Liver (tissue), 10 donors: ENCODE measurements around the gene TOM1L2. TPM values are rescaled to one million over a fixed set of nuclear protein-coding genes. Genes with fewer than 3 reads are reported as not detected.

Source experiments
- DNase-seq: peaks from one replicate; pipeline ENCODE4 v3.0.0-alpha.2; 2017; ENCODE audit warnings: low spot score
- H3K27ac ChIP-seq, 2 donors: one replicate each; pipeline ENCODE4 v1.7.0; 2013; ENCODE audit warnings: inconsistent platforms in 2 of 2, low read length in 2 of 2, control low read depth in 1 of 2, low read depth in 1 of 2, mild to moderate bottlenecking in 1 of 2
- H3K27me3 ChIP-seq, 4 donors: one replicate each; pipeline versions ENCODE4 v1.6.1 to v1.7.0; 2013; ENCODE audit warnings: low read length in 3 of 4, inconsistent platforms in 1 of 4, mild to moderate bottlenecking in 1 of 4, moderate library complexity in 1 of 4; ENCODE audit not compliant: control insufficient read depth in 4 of 4, insufficient read depth in 4 of 4
- H3K36me3 ChIP-seq, 4 donors: one replicate each; pipeline versions ENCODE4 v1.6.1 to v1.7.0; 2013; ENCODE audit warnings: low read length in 3 of 4, mild to moderate bottlenecking in 3 of 4, low read depth in 1 of 4, moderate library complexity in 1 of 4; ENCODE audit not compliant: control insufficient read depth in 4 of 4, insufficient read depth in 3 of 4
- H3K4me1 ChIP-seq, 4 donors: one replicate each; pipeline versions ENCODE4 v1.6.1 to v1.7.0; 2013; ENCODE audit warnings: low read length in 3 of 4, mild to moderate bottlenecking in 3 of 4, moderate library complexity in 1 of 4; ENCODE audit not compliant: control insufficient read depth in 4 of 4, insufficient read depth in 4 of 4
- H3K4me3 ChIP-seq, 3 donors: one replicate each; pipeline versions ENCODE4 v1.6.1 to v1.7.0; 2013; ENCODE audit warnings: low read length in 3 of 3, control low read depth in 1 of 3, low read depth in 1 of 3, mild to moderate bottlenecking in 1 of 3
- H3K9ac ChIP-seq, 2 donors: one replicate each; pipeline ENCODE4 v1.7.0; 2013; ENCODE audit warnings: low read length in 2 of 2, mild to moderate bottlenecking in 2 of 2, moderate library complexity in 2 of 2, control low read depth in 1 of 2, low read depth in 1 of 2
- H3K9me3 ChIP-seq, 4 donors: one replicate each; pipeline versions ENCODE4 v1.6.1 to v1.7.0; 2013; ENCODE audit warnings: low read length in 3 of 4; ENCODE audit not compliant: control insufficient read depth in 4 of 4
- EGR1 ChIP-seq, 2 donors: IDR thresholded peaks; 2 replicates each; pipeline ENCODE4 v1.6.1; 2016 to 2018; ENCODE audit warnings: antibody characterized with exemption in 2 of 2, low read depth in 2 of 2
- FOXA2 ChIP-seq: IDR thresholded peaks from 2 replicates; pipeline ENCODE4 v1.6.1; 2016; ENCODE audit warnings: antibody characterized with exemption
- GABPA ChIP-seq, 2 donors: IDR thresholded peaks in 1 of 2; conservative IDR thresholded peaks in 1 of 2; 2 replicates each; pipeline ENCODE4 v1.6.1; 2016; ENCODE audit warnings: antibody characterized with exemption in 2 of 2, mild to moderate bottlenecking in 1 of 2, moderate library complexity in 1 of 2
- HNF4A ChIP-seq, 2 donors: conservative IDR thresholded peaks; 2 replicates each; pipeline ENCODE4 v1.6.1; 2016; ENCODE audit warnings: antibody characterized with exemption in 2 of 2, mild to moderate bottlenecking in 2 of 2
- JUND ChIP-seq, 2 donors: IDR thresholded peaks; 2 replicates each; pipeline ENCODE4 v1.6.1; 2016; ENCODE audit warnings: antibody characterized with exemption in 2 of 2
- NR2F2 ChIP-seq: IDR thresholded peaks from 2 replicates; pipeline ENCODE4 v1.6.1; 2016; ENCODE audit warnings: antibody characterized with exemption
- RXRA ChIP-seq, 2 donors: IDR thresholded peaks; 2 replicates each; pipeline ENCODE4 v1.6.1; 2017 to 2018; ENCODE audit warnings: antibody characterized with exemption in 2 of 2, mild to moderate bottlenecking in 1 of 2
- SP1 ChIP-seq: IDR thresholded peaks from 2 replicates; pipeline ENCODE4 v1.6.1; 2018; ENCODE audit warnings: antibody characterized with exemption, mild to moderate bottlenecking
- TAF1 ChIP-seq: conservative IDR thresholded peaks from 2 replicates; pipeline ENCODE4 v1.6.1; 2016; ENCODE audit warnings: antibody characterized with exemption, mild to moderate bottlenecking
- YY1 ChIP-seq: IDR thresholded peaks from 2 replicates; pipeline ENCODE4 v1.6.1; 2016; ENCODE audit warnings: antibody characterized with exemption, mild to moderate bottlenecking
- WGBS: extraction: QIAGEN DNeasy Blood & Tissue Kit; methylation state at CpG from one replicate; pipeline ENCODE4 v1.1.7; 2013; 5-methylcytosine and 5-hydroxymethylcytosine counted together
- polyA plus RNA-seq, 2 donors: library from polyadenylated mRNA; stranded (reverse) in 1 of 2; unstranded in 1 of 2; fragments of 200-250 nt in 1 of 2; fragments of >200 nt in 1 of 2; fragmentation: Nextera tagmentation in 1 of 2; extraction: Ambion mirVana in 1 of 2; gene quantifications; one replicate each; pipeline versions ENCODE4 v1.2.1 to v1.2.3, GENCODE V29; 2013 to 2015
- small RNA-seq: library from RNA; depleted of rRNA; stranded (forward); fragments of <200 nt; gene quantifications from one replicate; pipeline ENCODE3, GENCODE V24; 2014
- total RNA-seq, 2 donors: library from RNA; depleted of rRNA; stranded (reverse); fragments of >200 nt; gene quantifications; one replicate each; pipeline ENCODE4 v1.2.3, GENCODE V29; 2014
- TF ChIP-seq, protein P1 (sequence below): IDR thresholded peaks from 2 replicates; pipeline ENCODE4 v1.6.1; 2016; ENCODE audit warnings: antibody characterized with exemption, mild to moderate bottlenecking
- TF ChIP-seq, protein P2 (sequence below): IDR thresholded peaks from 2 replicates; pipeline ENCODE4 v1.6.1; 2016; ENCODE audit warnings: antibody characterized with exemption
- TF ChIP-seq, protein P3 (sequence below): IDR thresholded peaks from 2 replicates; pipeline ENCODE4 v1.6.1; 2016; ENCODE audit warnings: antibody characterized with exemption
- donor health status: healthy.
- donor health status: healthy.
- donor health status: healthy.
- donor health status: healthy.
- donor health status: healthy.

Gene TOM1L2
- total and polyA plus RNA-seq, 4 donors, result 5.0 to 24.0 (median 9.3) TPM

DNA sequence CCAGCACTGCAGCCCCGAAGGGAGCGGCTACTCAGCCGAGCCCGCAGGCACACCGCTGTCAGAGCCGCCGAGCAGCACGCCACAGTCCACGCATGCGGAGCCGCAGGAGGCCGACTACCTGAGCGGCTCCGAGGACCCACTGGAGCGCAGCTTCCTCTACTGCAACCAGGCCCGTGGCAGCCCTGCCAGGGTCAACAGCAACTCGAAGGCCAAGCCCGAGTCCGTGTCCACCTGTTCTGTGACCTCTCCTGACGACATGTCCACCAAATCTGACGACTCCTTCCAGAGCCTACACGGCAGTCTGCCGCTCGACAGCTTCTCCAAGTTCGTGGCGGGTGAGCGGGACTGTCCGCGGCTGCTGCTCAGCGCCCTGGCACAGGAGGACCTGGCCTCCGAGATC is 177.8 kb downstream of the TOM1L2 start:
- TF ChIP-seq FOXA2 (no peak), HNF4A (conservative IDR thresholded peaks at IDR 0.05) (no peak), RXRA (IDR thresholded peaks at IDR 0.05) (no peak), GABPA (IDR thresholded peaks at IDR 0.05 in 1 of 2, conservative IDR thresholded peaks at IDR 0.05 in 1 of 2) (no peak), NR2F2 (no peak), TAF1 (no peak), JUND (IDR thresholded peaks at IDR 0.05) (no peak), SP1 (no peak), EGR1 (IDR thresholded peaks at IDR 0.05; ENCODE audit: low read depth in 2 of 2) (no peak), YY1 (no peak)
- TF ChIP-seq, protein P1, sequence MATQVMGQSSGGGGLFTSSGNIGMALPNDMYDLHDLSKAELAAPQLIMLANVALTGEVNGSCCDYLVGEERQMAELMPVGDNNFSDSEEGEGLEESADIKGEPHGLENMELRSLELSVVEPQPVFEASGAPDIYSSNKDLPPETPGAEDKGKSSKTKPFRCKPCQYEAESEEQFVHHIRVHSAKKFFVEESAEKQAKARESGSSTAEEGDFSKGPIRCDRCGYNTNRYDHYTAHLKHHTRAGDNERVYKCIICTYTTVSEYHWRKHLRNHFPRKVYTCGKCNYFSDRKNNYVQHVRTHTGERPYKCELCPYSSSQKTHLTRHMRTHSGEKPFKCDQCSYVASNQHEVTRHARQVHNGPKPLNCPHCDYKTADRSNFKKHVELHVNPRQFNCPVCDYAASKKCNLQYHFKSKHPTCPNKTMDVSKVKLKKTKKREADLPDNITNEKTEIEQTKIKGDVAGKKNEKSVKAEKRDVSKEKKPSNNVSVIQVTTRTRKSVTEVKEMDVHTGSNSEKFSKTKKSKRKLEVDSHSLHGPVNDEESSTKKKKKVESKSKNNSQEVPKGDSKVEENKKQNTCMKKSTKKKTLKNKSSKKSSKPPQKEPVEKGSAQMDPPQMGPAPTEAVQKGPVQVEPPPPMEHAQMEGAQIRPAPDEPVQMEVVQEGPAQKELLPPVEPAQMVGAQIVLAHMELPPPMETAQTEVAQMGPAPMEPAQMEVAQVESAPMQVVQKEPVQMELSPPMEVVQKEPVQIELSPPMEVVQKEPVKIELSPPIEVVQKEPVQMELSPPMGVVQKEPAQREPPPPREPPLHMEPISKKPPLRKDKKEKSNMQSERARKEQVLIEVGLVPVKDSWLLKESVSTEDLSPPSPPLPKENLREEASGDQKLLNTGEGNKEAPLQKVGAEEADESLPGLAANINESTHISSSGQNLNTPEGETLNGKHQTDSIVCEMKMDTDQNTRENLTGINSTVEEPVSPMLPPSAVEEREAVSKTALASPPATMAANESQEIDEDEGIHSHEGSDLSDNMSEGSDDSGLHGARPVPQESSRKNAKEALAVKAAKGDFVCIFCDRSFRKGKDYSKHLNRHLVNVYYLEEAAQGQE, result no peak
- TF ChIP-seq, protein P2, sequence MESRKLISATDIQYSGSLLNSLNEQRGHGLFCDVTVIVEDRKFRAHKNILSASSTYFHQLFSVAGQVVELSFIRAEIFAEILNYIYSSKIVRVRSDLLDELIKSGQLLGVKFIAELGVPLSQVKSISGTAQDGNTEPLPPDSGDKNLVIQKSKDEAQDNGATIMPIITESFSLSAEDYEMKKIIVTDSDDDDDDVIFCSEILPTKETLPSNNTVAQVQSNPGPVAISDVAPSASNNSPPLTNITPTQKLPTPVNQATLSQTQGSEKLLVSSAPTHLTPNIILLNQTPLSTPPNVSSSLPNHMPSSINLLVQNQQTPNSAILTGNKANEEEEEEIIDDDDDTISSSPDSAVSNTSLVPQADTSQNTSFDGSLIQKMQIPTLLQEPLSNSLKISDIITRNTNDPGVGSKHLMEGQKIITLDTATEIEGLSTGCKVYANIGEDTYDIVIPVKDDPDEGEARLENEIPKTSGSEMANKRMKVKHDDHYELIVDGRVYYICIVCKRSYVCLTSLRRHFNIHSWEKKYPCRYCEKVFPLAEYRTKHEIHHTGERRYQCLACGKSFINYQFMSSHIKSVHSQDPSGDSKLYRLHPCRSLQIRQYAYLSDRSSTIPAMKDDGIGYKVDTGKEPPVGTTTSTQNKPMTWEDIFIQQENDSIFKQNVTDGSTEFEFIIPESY, result no peak
- TF ChIP-seq, protein P3, sequence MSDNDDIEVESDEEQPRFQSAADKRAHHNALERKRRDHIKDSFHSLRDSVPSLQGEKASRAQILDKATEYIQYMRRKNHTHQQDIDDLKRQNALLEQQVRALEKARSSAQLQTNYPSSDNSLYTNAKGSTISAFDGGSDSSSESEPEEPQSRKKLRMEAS, result no peak
- no peaks in the 10 kb centered on the region for H3K27me3 ChIP-seq
- H3K9me3 ChIP-seq, result no peaks in the 10 kb centered on the region
- H3K4me3 ChIP-seq, result no peak overlapping the region
- peaks cover 0 to 25% (median 4%) of the 10 kb centered on the region in 4 donors for H3K36me3 ChIP-seq
- peaks cover 0 to 12% (median 4%) of the 10 kb centered on the region in 4 donors for H3K4me1 ChIP-seq
- no peak overlapping the region for H3K9ac ChIP-seq
- DNase-seq, result no peak
- WGBS, result 96% methylated on average over 31 of the region's 31 CpGs
- H3K27ac ChIP-seq, result no peak overlapping the region

Small RNAs within 50 kb of the gene (small RNA-seq; reads per million reads assigned to genes)
- gene MIR33B (5.2 reads per million, percentile 92 among the genes with 10 or more reads in this experiment), gene MIR6777 (0.38 reads per million, percentile 41 among the genes with 10 or more reads in this experiment)

Other genes starting within 250 kb of the TOM1L2 start
- gene SREBF1, start 135.4 kb downstream of the TOM1L2 start, total RNA-seq, result 100 to 1,000 TPM in 1 of 2 donors, 10 to 100 TPM in 1; 66.8 to 133 TPM
- 100 to 1,000 TPM in 1 of 2 donors, 10 to 100 TPM in 1; 74.0 to 127 TPM for gene SREBF1, start 135.4 kb downstream of the TOM1L2 start, polyA plus RNA-seq
- gene DRC3, start 462 bp upstream of the TOM1L2 start, total RNA-seq, result 1 to 10 TPM in 1 of 2 donors, under 1 TPM in 1; 0.61 to 1.5 TPM
- gene DRC3, start 462 bp upstream of the TOM1L2 start, polyA plus RNA-seq, result 1 to 10 TPM in 1 of 2 donors, under 1 TPM in 1; 0.72 to 1.5 TPM
- gene ATPAF2, start 66.8 kb upstream of the TOM1L2 start, total RNA-seq, result 10 to 100 TPM; 12.9 to 14.4 TPM
- gene ATPAF2, start 66.8 kb upstream of the TOM1L2 start, polyA plus RNA-seq, result 10 to 100 TPM; 19.1 to 20.1 TPM
- 1 to 10 TPM; 4.4 to 4.9 TPM for gene GID4, start 67.0 kb upstream of the TOM1L2 start, total RNA-seq
- gene GID4, start 67.0 kb upstream of the TOM1L2 start, polyA plus RNA-seq, result 1 to 10 TPM; 1.7 to 3.0 TPM
- gene DRG2, start 115.5 kb upstream of the TOM1L2 start, total RNA-seq, result 10 to 100 TPM; 10.9 to 24.9 TPM
- gene DRG2, start 115.5 kb upstream of the TOM1L2 start, polyA plus RNA-seq, result 10 to 100 TPM; 17.0 to 20.2 TPM
- gene MYO15A, start 136.4 kb upstream of the TOM1L2 start, total RNA-seq, result 1 to 10 TPM in 1 of 2 donors, under 1 TPM in 1; 0.84 to 2.9 TPM
- gene MYO15A, start 136.4 kb upstream of the TOM1L2 start, polyA plus RNA-seq, result 1 to 10 TPM in 1 of 2 donors, under 1 TPM in 1; 0.15 to 1.1 TPM
- 10 to 100 TPM; 62.1 to 67.8 TPM for gene ALKBH5, start 211.4 kb upstream of the TOM1L2 start, total RNA-seq
- 10 to 100 TPM; 30.5 to 30.6 TPM for gene ALKBH5, start 211.4 kb upstream of the TOM1L2 start, polyA plus RNA-seq